GM18499 (cell line): ENCODE data around the gene EPHB3.
A peak's percentile ranks its signal among the peaks of the same experiment; 100 is the strongest.

ENCODE experiments used
- ATAC-seq: cut with Tn5 transposase; IDR thresholded peaks from one replicate; pipeline ENCODE4 v1.9.1; 2021; ENCODE audit warnings: moderate number of reproducible peaks; ENCODE audit not compliant: insufficient read depth, unreplicated experiment

The EPHB3 gene

GRCh38 chr3:184561061-184561912, at the start of gene EPHB3:
Gene EPHB3 (plus strand): TSS chr3:184561785. CDS start chr3:184562236, 451 bp downstream.
- ATAC-seq, result peak; percentile 91

GRCh38 chr3:184512621-184513020, 49.0 kb upstream of the EPHB3 start:
- ATAC-seq, result no peak

- no peak for ATAC-seq
Observed at GRCh38 chr3:184513276-184514170, 48.1 kb upstream of the EPHB3 start.

- no peak for ATAC-seq
Observed at GRCh38 chr3:184514171-184514490, 47.5 kb upstream of the EPHB3 start.

- no peak for ATAC-seq
Observed at GRCh38 chr3:184523825-184524615, 37.6 kb upstream of the EPHB3 start.

- ATAC-seq, result no peak
Observed at GRCh38 chr3:184524981-184525336, 36.6 kb upstream of the EPHB3 start.

GRCh38 chr3:184525337-184526087, 36.1 kb upstream of the EPHB3 start:
- no peak for ATAC-seq

- no peak for ATAC-seq
Observed at GRCh38 chr3:184526088-184526433, 35.5 kb upstream of the EPHB3 start.

- ATAC-seq, result no peak
Observed at GRCh38 chr3:184531626-184532280, 29.8 kb upstream of the EPHB3 start.

- ATAC-seq, result no peak
Observed at GRCh38 chr3:184532940-184533732, 28.4 kb upstream of the EPHB3 start.

GRCh38 chr3:184537885-184538665, 23.5 kb upstream of the EPHB3 start:
- no peak for ATAC-seq

- no peak for ATAC-seq
Observed at GRCh38 chr3:184538666-184539431, 22.7 kb upstream of the EPHB3 start.

GRCh38 chr3:184539801-184540435, 21.7 kb upstream of the EPHB3 start:
- ATAC-seq, result no peak

GRCh38 chr3:184540777-184541681, 20.6 kb upstream of the EPHB3 start:
- no peak for ATAC-seq

- ATAC-seq, result no peak
Observed at GRCh38 chr3:184541886-184542562, 19.6 kb upstream of the EPHB3 start.
